Fibroblast of lung (primary cell): ENCODE data around the gene RBM38. TPM values are rescaled to one million over a fixed set of nuclear protein-coding genes. Genes with fewer than 3 reads are reported as not detected.
A peak's percentile ranks its signal among the peaks of the same experiment; 100 is the strongest.

ENCODE experiments used
- DNase-seq, 2 donors: peaks; one replicate each; pipeline versions ENCODE4 v3.0.0 to v3.0.0-alpha.2; 2010; ENCODE audit warnings: low read depth in 2 of 2
- H2AFZ ChIP-seq: 2 replicates; pipeline ENCODE4 v1.5.1; 2012; ENCODE audit warnings: low read length, control low read depth, inconsistent platforms
- H3K27ac ChIP-seq: 2 replicates; pipeline ENCODE4 v1.5.1; 2011; ENCODE audit warnings: low read length, control low read depth; ENCODE audit not compliant: insufficient read depth
- H3K27me3 ChIP-seq: 2 replicates; pipeline ENCODE4 v1.5.1; 2011; ENCODE audit warnings: mild to moderate bottlenecking, low read length; ENCODE audit not compliant: control insufficient read depth, insufficient read depth
- H3K36me3 ChIP-seq: 2 replicates; pipeline ENCODE4 v1.5.1; 2011; ENCODE audit warnings: low read length; ENCODE audit not compliant: control insufficient read depth, insufficient read depth
- H3K4me1 ChIP-seq: 2 replicates; pipeline ENCODE4 v1.5.1; 2011; ENCODE audit warnings: low read length; ENCODE audit not compliant: control insufficient read depth, insufficient read depth; ENCODE audit errors: extremely low read depth
- H3K4me2 ChIP-seq: 2 replicates; pipeline ENCODE4 v1.5.1; 2011; ENCODE audit warnings: low read length, control low read depth; ENCODE audit not compliant: insufficient read depth; ENCODE audit errors: extremely low read depth
- H3K4me3 ChIP-seq, 4 experiments: fragments of 200-600 bp in 1 of 4; sonication (generic) in 1 of 4; replicated peaks in 1 of 4; 2 replicates each; pipeline ENCODE4 v1.5.1; 2011 to 2016; ENCODE audit warnings: low read length in 4 of 4, low read depth in 3 of 4, mild to moderate bottlenecking in 3 of 4, control low read depth in 2 of 4, inconsistent platforms in 1 of 4, mixed read lengths in 1 of 4; ENCODE audit not compliant: insufficient read depth in 1 of 4; ENCODE audit errors: control extremely low read depth in 1 of 4
- H3K79me2 ChIP-seq: 2 replicates; pipeline ENCODE4 v1.5.1; 2012; ENCODE audit warnings: mild to moderate bottlenecking, low read length, inconsistent platforms; ENCODE audit not compliant: control insufficient read depth, insufficient read depth
- H3K9ac ChIP-seq: 2 replicates; pipeline ENCODE4 v1.5.1; 2011; ENCODE audit warnings: mild to moderate bottlenecking, low read length, control low read depth; ENCODE audit not compliant: insufficient read depth
- H3K9me3 ChIP-seq: 2 replicates; pipeline ENCODE4 v1.5.1; 2012; ENCODE audit warnings: low read depth, low read length; ENCODE audit not compliant: control insufficient read depth, insufficient read depth
- H4K20me1 ChIP-seq: 2 replicates; pipeline ENCODE4 v1.5.1; 2011; ENCODE audit warnings: low read length; ENCODE audit not compliant: control insufficient read depth, insufficient read depth; ENCODE audit errors: extremely low read depth
- CTCF ChIP-seq, 2 donors: IDR thresholded peaks in 1 of 2; conservative IDR thresholded peaks in 1 of 2; 1 replicate in 1 of 2; 2 replicates in 1 of 2; pipeline ENCODE4 v1.5.1; 2011 to 2012; ENCODE audit warnings: low read length in 2 of 2, control low read depth in 1 of 2, inconsistent platforms in 1 of 2, low read depth in 1 of 2, mild to moderate bottlenecking in 1 of 2
- EZH2 ChIP-seq: IDR thresholded peaks from 2 replicates; pipeline ENCODE4 v1.5.1; 2012; ENCODE audit warnings: low read length, control low read depth, mild to moderate bottlenecking; ENCODE audit errors: missing control alignments
- polyA plus RNA-seq, 2 donors: library from polyadenylated mRNA; depleted of rRNA in 1 of 2; stranded (reverse) in 1 of 2; unstranded in 1 of 2; fragments of >200 nt; gene quantifications; 2 replicates each; pipeline ENCODE4 v1.2.1, GENCODE V29; 2011 to 2012; ENCODE audit warnings: missing spikeins in 1 of 2
- total RNA-seq: library from RNA; depleted of rRNA; stranded (reverse); fragments of >200 nt; gene quantifications from 2 replicates; pipeline ENCODE4 v1.2.1, GENCODE V29; 2014

Gene RBM38
- total and polyA plus RNA-seq, 2 donors (not counting 1 experiment from before 2014, with no cell fraction given): 3.9 to 7.9 TPM

GRCh38 chr20:57433657-57434389 is 42.6 kb downstream of the RBM38 start:
- no peak overlapping the region for H3K27ac ChIP-seq

GRCh38 chr20:57434390-57434700 is 43.1 kb downstream of the RBM38 start:
- no peaks in the 10 kb centered on the region for H3K4me1 ChIP-seq
- no peaks in the 10 kb centered on the region for H3K27me3 ChIP-seq
- H2AFZ ChIP-seq: no peak overlapping the region
- no peak overlapping the region for H3K4me3 ChIP-seq
- DNase-seq: no peak
- H3K4me2 ChIP-seq: no peak overlapping the region
- TF ChIP-seq CTCF (conservative IDR thresholded peaks at IDR 0.05 in 1 of 2, IDR thresholded peaks at IDR 0.05 in 1 of 2; ENCODE audit: low read depth in 1 of 2, low read length in 2 of 2) (peak in 1 of 2 donors; percentile 12), EZH2 (no peak)
- no peaks in the 10 kb centered on the region for H4K20me1 ChIP-seq
- H3K27ac ChIP-seq: no peak overlapping the region
- no peaks in the 10 kb centered on the region for H3K9me3 ChIP-seq
- H3K36me3 ChIP-seq: no peaks in the 10 kb centered on the region
- no peak overlapping the region for H3K9ac ChIP-seq
- H3K79me2 ChIP-seq: no peaks in the 10 kb centered on the region

More at GRCh38 chr20:57433657-57434389, 42.6 kb downstream of the RBM38 start:
- Histone ChIP-seq H3K9me3 (no peaks in the 10 kb centered on the region), H3K4me1 (no peaks in the 10 kb centered on the region), H3K79me2 (no peaks in the 10 kb centered on the region), H3K9ac (no peak overlapping the region), H3K4me3 (no peak overlapping the region), H2AFZ (no peak overlapping the region), H3K36me3 (no peaks in the 10 kb centered on the region), H4K20me1 (no peaks in the 10 kb centered on the region), H3K27me3 (no peaks in the 10 kb centered on the region), H3K4me2 (no peak overlapping the region)
- TF ChIP-seq EZH2 (no peak), CTCF (conservative IDR thresholded peaks at IDR 0.05 in 1 of 2, IDR thresholded peaks at IDR 0.05 in 1 of 2; ENCODE audit: low read depth in 1 of 2, low read length in 2 of 2) (no peak)
- no peak for DNase-seq

GRCh38 chr20:57435105-57435497 is 43.9 kb downstream of the RBM38 start:
- DNase-seq: no peak
- Histone ChIP-seq H2AFZ (no peak overlapping the region), H4K20me1 (no peaks in the 10 kb centered on the region), H3K9ac (no peak overlapping the region), H3K36me3 (no peaks in the 10 kb centered on the region), H3K79me2 (no peaks in the 10 kb centered on the region), H3K9me3 (no peaks in the 10 kb centered on the region), H3K4me1 (no peaks in the 10 kb centered on the region), H3K27me3 (no peaks in the 10 kb centered on the region), H3K4me3 (no peak overlapping the region), H3K4me2 (no peak overlapping the region), H3K27ac (no peak overlapping the region)
- TF ChIP-seq CTCF (conservative IDR thresholded peaks at IDR 0.05 in 1 of 2, IDR thresholded peaks at IDR 0.05 in 1 of 2; ENCODE audit: low read depth in 1 of 2, low read length in 2 of 2) (no peak), EZH2 (no peak)
